ENCODE data around the gene PSORS1C2.
A peak's percentile ranks its signal among the peaks of the same experiment; 100 is the strongest.
"Not testable (repeated sequence)": the region's sequence is repeated elsewhere in the genome, so short reads cannot be mapped to it uniquely, and the experiment has no call there.

The PSORS1C2 gene

GRCh38 chr6:31168606-31169005 lies 29.7 kb upstream of the PSORS1C2 start:
- no peak overlapping the region for H3K27ac ChIP-seq
- CTCF ChIA-PET: no interaction called here
- no peak for TF ChIP-seq CTCF (conservative IDR thresholded peaks at IDR 0.05; ENCODE audit: low read depth)
- POLR2A ChIA-PET (ENCODE audit: low non-redundant PET): no interaction called here
- no peak for DNase-seq (ENCODE audit: low spot score)

- no peak for TF ChIP-seq CTCF (conservative IDR thresholded peaks at IDR 0.05; ENCODE audit: low read depth)
- no peak overlapping the region for H3K27ac ChIP-seq
- ChIA-PET CTCF (interaction anchor here (0.6 to 0.7 kb wide), 2 partner anchors 26 to 251 kb away, joined by 3 read pairs; no protein-coding TSS in a partner anchor), POLR2A (ENCODE audit: low non-redundant PET) (no interaction called here)
- DNase-seq (ENCODE audit: low spot score): no peak
These were observed 27.1 kb upstream of the PSORS1C2 start for GRCh38 chr6:31165986-31166385.

GRCh38 chr6:31165064-31165832 lies 26.4 kb upstream of the PSORS1C2 start:
- POLR2A ChIA-PET (ENCODE audit: low non-redundant PET); DNase-seq (ENCODE audit: low spot score): not testable (repeated sequence)
- peak overlapping the region; percentile 40 for H3K27ac ChIP-seq
- CTCF ChIA-PET: interaction anchor here (0.6 kb wide), 1 partner anchor 27 kb away, joined by 3 read pairs; no protein-coding TSS in a partner anchor

GRCh38 chr6:31164475-31165063 lies 25.7 kb upstream of the PSORS1C2 start:
- CTCF ChIA-PET; POLR2A ChIA-PET (ENCODE audit: low non-redundant PET); DNase-seq (ENCODE audit: low spot score): not testable (repeated sequence)
- peak overlapping the region; percentile 40 for H3K27ac ChIP-seq

GRCh38 chr6:31163922-31164321 lies 25.1 kb upstream of the PSORS1C2 start:
- no peak for TF ChIP-seq CTCF (conservative IDR thresholded peaks at IDR 0.05; ENCODE audit: low read depth)
- POLR2A ChIA-PET (ENCODE audit: low non-redundant PET): no interaction called here
- no peak overlapping the region for H3K27ac ChIP-seq
- DNase-seq (ENCODE audit: low spot score): no peak
- CTCF ChIA-PET: interaction anchor here (0.7 kb wide), 1 partner anchor 28 kb away, joined by 4 read pairs; no protein-coding TSS in a partner anchor

GRCh38 chr6:31162463-31163165 lies 23.7 kb upstream of the PSORS1C2 start:
- ChIA-PET CTCF (no interaction called here), POLR2A (ENCODE audit: low non-redundant PET) (no interaction called here)
- DNase-seq (ENCODE audit: low spot score): no peak

More at GRCh38 chr6:31162463-31163165, 23.7 kb upstream of the PSORS1C2 start:
- TF ChIP-seq CTCF (conservative IDR thresholded peaks at IDR 0.05; ENCODE audit: low read depth): no peak
- no peak overlapping the region for H3K27ac ChIP-seq

Data from RWPE1 (cell line).